ENCODE measurements around the gene SMAD3.

The SMAD3 gene

DNA sequence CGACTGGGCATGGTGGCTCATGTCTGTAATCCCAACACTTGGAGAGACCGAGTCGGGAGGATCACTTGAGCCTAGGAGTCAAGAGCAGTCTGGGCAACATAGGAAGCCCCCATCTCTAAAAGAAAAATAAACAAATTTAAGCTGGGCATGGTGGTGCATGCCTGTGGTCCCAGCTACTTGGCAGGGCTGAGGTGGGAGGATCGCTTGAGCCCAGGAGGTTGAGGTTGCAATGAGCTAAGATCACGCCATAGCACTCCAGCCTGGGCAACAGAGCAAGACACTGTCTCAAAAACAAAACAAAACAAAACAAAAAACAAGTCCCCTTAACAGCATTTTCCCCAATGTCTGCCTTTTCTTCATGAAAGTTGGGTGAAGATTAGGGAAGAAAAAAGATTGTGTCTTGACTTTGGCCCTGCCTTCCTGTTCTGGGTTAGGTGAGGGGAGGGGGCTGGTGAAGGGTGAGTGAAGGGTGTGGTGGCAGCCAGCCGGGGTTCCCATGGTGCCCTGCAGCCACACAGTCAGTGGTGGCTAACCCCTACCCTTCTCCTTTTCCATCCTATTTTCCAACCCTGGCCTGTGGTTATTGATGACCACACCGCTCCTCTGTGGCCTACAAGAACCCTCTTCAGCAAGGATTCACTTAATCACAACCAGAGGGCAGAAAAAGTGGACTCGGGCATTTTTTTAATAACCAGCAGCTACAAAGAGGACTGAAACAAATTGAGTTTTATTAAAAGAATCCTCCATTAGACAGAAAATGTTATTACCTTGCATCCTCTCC lies 28.4 kb upstream of the SMAD3 start:
- no peak for ATAC-seq

DNA sequence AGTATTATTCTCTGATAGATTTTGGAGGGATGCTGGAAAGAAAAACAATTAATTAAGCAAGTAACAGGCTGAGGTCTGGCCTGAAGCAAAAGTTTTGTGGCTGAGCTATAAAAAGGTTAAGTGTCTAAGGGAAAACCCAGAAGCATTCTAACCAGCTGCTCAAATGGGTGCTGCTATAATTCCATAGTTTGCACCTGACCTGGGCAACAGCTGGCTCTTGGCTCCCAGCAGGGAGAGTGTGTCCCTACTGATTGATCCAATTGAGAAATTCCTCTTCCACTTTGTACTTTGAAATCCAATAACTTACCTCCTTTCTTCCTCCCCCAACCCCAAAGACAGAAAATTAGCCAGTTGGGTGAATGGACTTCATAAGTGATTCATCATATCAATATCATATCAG lies 27.7 kb upstream of the SMAD3 start:
- ATAC-seq, result no peak

DNA sequence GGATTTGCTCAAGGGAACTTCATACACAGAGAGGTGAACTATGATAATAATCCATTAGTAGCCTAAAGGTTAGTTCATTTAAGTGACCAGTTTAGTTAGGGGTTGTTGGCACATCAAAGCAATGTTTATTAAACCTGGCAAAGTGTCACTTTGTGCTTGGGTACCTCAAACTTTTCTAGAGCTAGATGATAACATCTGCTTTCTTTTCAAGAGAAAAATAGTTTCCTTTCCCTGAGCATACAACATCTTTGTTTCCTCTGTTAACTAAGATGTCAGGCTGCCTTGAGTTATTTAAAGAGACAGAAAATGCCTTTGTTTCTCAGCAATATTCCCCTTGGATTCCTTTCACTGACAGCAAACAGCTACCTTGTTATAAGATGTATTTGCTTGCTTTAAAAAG lies 26.7 kb upstream of the SMAD3 start:
- no peak for ATAC-seq

DNA sequence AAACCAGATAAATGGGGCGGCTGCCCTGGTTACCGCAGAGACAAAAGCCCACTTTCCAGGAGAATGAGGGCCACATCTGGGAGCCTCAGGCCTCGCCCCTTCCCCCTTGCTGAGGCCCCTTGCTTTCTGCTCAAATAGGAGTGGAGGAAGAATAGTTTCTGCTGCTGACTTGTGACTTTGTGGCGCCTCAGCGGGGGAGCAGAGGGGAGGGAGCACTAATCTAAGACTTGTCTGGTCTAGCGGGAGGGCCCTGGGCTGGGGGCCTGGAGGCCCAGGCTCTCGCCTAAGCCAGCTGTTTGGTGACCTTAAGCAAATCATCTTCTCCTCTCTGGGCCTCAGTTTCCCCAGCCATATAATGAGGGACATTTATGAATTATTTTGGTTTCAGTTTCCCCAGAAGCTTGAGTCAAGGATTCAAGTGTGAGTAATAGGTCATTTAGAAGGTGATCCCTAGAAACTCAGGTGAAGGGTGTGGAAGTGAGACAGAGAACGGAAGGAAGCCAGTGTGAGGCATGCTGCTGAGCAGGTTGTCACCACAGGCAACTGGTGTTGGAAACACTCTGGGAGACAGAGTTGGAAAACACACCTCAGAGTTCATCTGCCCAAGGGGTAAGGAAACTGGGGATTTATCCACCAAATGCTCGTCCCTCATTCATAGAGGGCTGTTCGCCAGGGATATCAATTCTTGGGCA lies 25.9 kb upstream of the SMAD3 start:
- peak; percentile 22 to 33 for ATAC-seq

DNA sequence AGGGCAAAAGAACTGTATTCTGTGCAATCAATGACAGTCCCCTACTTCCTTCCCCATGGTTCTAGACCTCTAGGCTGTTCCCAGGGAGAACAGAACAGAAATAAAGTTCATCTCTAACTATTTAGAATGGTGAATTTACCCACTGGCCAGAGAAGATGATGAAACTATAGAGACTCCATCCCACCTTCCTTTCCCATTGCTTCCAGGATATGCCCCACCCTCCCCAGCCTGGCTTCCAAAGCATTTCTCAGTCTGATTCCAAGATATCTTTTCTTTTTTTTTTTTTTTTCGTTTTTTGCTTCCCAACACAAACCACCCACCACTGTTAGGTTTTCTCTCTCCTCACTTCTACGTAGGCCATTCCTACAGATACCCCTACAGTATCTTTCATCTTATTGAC lies 25.1 kb upstream of the SMAD3 start:
- no peak for ATAC-seq

DNA sequence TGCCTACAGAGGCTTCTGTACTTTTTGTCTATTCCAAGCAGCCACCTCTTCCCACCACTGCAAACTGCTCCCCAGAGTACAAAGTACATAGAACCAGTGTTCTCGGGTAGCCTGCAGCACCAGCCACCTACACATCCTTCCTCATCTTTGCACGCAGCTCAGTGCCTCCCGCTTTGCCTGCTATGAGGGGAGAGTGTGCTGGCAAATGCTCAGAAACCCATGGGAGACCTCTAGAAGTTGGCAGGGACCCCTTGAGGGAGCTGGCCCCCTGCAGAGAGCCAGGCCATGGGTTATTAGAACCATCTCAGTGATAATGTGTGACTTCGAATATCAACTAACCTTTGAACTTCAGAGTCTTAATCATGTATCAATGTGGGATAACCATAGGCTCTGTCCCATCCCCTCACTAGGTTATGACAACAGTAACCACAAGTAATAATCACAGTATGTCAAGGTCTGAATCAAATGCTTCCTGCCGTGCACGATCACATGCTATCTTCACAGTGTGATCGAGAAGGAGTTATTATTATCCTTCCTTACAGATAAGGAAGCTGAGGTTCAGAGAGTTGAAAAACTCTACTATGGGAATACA lies 22.8 kb upstream of the SMAD3 start:
- peak; percentile 51 to 63 for ATAC-seq

DNA sequence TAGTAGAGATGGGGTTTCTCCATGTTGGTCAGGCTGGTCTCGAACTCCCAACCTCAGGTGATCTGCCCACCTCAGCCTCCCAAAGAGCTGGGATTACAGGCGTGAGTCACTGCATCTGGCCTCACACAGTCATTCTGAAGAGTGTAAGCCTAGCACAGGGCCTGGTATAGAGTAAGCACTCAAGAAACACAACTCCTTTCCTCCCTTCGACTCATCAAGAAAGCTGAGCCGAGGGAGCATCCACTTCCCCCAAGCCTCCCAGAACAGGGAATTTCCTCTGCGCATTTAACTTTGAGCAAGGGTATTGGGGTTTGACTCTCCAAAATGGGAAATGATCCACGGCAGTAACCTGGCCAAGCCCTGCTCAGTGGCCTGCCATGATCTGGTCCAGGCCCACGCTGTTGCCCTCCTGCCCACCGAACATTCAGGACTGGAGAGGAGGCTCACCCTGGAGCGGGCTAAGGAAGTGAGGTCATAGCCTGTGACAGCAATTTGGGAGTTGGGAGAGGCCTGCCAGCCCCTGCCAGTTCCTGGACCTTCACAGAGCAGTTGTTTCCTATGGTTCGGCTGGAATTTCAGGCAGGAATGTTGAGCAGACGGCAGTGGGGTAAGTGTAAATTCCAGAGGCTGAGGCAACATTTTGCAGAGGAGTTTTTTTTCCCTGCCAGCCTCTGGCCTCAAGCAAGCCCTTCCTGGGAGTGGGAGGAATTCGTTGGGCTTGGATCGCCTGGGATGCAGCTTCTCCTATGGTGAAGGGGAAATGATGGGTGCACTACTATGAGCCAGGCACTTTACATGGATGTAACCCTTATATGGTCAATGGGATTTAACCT lies 21.2 kb upstream of the SMAD3 start:
- ATAC-seq, result no peak

DNA sequence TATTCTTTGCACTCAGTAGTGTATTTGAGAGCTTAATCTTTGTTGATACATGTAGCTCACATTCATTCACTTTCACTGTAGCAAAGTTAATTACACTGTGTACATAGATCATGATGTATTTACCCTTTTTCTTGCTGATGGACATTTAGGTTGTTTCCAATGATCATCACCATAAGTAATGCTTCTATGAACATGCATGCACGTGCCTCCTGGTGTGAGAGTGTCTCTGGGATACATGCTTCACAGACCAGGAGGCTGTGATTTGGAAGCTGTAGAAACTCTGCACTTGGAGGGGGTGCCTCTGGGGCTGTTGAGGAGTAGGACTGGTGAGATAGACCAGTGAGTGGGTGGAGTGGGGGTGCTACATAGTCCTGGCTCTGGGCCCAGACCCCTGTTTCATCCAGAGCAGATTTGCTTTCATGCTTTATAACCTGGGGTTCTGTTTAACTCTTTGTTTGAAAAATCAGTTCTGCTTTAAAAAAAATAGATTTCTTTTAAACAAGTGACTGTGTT lies 18.2 kb upstream of the SMAD3 start:
- ATAC-seq, result no peak

DNA sequence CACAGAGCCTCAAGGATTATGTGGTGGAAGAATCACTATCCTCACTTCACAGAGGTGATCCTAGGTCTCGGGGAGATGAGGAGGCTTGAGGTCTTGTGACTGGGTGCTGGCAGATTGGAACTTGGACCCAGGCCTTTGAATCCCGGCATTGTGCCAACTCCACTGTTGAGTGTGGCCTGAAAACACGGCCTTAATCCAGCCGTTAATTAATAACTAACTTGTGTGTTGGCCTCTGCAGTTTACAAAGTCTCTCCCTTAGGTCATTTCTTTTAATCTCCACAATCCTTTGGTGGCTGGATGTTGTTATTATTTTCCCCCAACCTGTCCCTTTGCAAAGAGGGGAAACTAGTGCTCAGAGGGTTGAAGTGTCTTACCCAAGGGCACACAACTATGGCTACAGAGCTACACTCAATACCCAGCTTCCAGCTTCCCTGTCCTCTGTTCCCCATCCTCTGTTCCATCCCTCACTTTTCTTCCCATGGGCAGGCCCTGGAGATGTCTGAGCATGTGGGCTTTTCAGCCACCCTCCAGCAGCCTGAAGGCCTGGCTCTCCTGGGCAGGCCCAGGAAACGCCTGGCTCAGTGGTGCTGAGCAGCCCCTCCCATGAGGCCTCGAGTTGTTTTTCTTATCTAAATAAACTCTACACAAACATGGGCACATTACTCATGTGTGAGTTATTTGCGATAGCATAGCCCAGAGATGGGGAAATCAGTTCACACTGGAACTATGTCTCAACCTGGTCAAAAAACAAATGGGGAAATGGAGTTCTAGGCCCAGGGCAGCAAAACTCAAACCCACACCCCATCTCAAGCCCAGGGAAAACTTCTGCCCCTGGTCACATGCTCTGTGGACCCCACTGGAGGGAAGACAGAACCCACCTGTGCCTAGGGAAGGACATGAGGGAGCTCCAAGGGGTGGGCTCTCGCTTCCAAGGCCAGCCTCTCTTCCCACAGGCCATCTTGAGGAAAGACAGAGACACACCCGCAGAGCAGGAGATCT lies 16.8 kb upstream of the SMAD3 start:
- no peak for ATAC-seq

DNA sequence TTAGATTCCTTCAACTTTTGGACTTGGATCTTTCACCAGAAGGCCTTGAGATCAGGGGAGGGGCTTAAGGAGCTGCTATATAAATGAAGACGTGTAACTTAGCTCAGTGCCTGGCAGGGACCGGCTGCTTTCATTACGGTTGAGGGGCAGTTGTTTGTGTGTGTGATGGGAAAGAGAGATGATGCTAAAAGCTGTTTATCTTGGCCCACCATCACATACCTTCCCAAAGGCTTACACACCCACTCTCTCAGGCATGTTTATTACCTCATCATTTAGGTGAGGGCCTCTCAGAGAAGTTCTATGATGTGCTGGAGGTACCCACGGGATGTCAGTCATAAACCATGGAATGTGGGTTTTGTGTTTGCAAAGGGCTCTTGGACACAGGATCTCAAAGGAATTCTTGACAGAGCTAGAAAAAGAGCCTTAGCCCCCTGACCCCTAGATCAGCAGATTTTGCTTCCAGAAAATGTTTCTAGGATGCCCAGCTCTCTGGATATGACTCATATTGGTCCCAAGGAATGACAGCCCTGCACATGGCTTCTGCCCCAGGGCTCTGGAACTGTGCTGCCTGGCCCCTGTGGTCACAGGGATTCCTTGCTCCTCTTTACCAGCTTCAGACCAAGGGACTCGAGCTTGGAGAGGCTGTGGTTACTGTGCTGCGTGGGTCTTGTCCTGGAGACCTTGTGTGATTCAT lies 15.9 kb upstream of the SMAD3 start:
- no peak for ATAC-seq

DNA sequence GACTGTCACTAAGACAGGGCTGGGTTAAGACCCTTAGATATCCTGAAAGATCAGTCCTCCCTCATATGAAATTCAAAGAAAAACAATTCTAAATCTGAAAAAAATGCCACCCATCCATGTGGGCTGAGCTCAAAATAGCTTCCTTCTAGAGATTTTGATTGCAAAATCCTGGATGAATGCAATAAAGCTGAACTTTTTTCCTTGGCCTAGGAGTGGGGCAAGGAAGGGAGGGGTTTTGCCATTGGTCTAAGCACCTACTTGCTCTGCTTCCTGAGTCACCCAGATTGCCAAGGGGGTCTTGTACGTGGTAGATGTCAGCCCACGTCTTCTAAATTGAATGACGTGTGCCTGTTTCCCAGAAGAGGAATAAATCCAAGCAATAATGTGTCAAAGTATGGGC lies 15.3 kb upstream of the SMAD3 start:
- ATAC-seq, result no peak

DNA sequence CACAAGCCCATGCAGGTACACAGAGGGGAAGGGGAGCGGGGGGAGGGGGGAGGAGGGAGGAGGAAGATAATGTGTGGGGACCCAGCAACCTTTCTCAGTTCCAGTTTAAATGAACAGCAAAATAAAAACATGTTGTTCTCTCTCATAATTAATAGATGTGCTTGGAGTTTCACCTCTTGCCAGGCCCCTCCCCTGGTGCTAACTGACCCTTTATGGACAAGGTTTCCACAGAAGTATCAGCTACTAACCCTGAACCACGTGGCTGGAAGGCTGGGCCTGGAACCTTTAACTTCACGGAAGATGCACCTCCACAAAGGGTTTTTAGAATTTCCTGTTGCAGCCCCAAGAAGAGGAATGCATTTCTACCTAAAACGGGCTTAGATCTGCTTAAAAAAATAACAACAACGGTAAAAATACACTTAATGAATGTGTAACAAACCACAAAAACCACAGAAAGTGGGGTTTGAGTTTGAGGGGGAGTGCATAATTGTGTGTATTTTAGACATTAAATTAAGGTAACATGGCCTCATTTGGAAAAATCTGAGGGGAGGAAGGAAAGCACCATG lies 14.8 kb upstream of the SMAD3 start:
- ATAC-seq, result no peak

DNA sequence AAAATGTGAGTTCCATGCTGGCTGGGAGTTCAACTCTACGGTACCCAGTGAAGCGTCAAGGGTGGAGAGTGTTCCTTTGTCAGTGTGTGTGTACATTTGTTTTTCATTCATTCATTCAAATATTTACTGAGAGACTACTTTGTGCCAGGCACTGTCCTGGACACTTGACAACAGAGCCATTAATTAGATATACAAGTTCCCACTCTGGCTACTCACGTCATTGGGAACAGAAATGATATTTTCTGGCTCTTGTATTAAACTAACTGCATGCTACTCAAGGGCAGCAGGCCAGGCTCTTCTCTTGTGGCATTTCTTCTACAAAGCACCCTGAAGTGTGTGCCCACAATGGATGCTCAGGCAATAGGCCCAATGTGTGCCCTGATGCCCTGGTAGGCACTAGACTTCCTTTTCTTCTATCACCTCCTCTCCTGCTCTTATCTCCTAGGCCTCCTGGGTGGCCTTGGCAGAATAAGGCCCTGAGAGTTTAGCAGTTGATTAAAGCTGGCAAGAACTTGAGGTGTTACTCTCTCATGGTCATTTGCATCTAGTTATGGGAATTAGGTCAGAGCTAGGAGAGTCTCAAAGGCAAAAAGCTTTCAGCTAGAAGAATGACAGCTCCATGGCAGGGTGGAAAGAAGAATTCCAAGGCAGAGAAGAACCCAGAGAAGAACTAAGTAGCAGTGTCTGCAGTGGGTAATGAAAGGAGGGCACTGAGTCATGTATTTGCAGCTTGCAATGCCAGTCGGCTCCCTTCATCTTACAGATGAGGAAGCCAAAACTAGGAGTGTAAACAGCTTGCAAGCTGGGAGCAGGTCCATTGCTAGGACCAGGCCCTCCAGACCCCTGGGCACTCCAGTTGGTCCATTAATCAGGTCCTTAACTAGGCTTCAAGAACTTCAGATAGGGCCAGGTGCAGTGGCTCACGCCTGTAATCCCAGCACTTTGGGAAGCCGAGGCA lies 14.0 kb upstream of the SMAD3 start:
- ATAC-seq, result no peak

DNA sequence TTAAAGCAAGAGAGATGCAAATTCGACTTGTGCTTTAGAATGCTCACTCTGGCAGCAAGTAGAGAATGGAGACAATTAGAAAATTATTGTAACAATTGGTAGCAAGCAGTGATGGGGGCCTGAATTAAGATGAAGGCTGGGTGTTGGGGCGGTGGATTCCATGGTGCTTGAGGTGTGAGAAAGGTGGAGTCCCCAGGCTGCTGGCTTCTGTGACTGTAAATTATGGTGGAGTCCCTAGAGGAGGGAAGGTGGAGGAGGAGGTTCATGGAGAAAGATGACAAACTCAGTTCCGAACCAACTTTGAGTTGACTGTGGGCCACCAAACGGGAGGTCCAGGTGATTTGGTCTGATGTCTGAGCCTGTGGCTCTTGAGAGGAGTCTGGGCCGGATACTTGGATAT lies 10.7 kb upstream of the SMAD3 start:
- no peak for ATAC-seq

DNA sequence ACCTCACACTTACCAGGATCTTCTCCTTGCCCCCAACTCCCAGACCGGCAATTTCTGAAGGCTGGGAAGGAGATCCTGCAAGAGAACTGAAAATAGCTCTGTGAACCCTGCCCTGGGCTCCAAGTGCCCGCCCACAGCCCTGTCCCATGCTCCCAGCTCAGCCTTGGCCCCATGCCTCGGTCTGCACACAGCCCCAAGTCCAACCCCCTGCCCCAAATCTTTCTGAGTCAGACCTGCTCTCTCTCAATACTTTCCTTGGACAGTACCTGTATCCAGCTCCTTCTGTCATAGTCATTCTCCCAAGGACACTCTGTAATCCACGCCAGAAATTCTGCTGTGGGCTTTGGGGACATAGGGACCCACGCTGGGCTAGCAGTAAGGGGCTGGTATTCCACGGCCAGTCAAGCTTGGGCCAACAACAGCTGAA lies 6.3 kb upstream of the SMAD3 start:
- no peak for ATAC-seq

DNA sequence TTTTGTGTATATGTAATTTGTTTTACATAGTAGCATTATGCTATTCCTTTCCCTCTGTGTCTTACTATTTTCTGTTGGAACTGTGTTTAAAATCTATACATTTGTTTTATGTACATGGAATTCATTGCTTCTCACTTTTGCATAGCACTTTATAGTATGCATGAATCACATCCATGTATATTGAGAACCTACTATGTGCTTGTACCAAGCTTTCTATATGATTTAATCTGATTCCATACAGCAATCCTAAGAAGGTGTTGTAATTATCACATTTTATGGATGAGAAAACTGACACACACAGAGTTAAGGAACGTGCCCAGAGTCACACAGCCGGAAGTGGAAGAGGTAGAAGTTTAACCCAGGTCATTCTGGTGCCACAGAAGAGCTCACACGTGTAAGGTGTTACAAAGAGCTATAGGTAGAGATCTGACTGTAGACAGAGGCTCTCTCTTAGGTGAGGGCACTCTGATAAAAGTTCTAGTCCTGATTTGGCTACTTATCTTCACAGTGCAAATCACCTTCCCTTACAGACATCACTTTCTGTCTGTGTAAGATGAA lies 3.5 kb upstream of the SMAD3 start:
- ATAC-seq, result no peak

DNA sequence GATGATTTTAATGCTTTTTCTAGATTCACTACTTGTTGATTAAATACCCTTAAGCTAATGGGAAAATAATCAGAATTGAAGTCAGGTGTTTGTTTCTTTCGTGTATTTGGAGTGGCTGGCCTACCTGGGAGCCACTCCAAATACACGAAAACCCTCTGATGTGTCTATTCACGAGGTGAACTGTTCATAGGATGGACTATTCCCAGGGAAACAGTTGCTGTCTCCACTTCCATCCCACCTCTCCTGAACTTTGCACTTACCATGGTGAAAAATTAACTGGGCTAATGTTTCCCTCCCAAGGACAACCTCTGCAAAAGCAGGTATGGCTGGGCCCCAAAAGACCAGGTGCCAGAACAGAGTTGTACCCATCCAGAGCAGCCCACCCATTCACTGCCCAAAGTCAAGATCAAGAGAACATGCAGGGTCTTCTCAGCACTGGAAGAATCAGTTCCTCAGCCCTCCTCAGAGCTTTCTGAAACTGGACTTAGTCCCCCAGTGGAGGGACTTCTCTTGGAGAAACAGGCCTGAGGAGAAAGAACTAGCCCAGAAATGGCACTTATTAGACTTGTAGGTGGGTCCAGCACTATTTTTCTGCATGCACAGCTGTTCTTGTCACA lies 2.9 kb upstream of the SMAD3 start:
- no peak for ATAC-seq
